Measurements from ENCODE around the gene ZNF273. TPM values are rescaled to one million over a fixed set of nuclear protein-coding genes. Genes with fewer than 3 reads are reported as not detected.
A peak's percentile ranks its signal among the peaks of the same experiment; 100 is the strongest.
"Not testable (repeated sequence)": the region's sequence is repeated elsewhere in the genome, so short reads cannot be mapped to it uniquely, and the experiment has no call there.

ZNF273 gene
- total RNA-seq, 1 experiment from 2014 or later, result 9.6 TPM

DNA sequence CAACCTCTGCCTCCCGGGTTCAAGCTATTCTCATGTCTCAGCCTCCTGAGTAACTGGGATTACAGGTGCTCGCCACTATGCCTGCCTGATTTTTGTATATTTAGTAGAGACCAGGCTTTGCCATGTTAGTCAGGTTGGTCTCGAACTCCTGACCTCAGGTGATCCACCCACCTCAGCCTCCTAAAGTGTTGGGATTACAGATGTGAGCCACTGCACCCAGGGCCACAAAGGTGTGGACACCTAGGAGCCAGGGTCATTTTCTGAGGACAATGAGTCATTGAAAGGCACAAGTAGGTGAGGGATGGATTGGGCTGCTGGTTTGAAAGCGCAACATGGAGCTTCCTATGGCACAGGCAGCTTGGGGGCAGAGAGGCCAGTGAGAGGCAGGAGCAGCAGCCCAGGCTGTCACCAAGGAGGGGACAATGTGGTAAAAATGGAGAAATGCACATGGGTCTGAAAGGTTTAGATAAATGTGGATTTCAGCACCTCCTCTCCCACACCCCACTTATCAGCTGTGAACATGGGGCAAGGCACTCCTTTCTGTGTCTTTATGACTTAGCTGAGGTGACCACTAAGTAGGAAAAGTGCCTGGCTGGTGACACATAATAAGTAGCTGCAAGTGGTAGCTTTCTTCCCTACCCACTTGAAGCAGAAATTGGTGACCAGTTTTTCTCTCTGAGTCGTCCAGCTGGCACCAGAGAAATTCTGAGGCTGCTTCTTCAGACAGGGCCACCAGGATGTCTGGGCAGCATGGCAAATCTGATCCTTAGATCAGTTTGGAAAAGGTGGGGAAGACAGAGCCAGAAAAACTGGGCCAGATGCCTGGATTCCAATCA, 41.8 kb downstream of the ZNF273 start:
- DNase-seq (ENCODE audit: low read depth), result not testable (repeated sequence)

DNA sequence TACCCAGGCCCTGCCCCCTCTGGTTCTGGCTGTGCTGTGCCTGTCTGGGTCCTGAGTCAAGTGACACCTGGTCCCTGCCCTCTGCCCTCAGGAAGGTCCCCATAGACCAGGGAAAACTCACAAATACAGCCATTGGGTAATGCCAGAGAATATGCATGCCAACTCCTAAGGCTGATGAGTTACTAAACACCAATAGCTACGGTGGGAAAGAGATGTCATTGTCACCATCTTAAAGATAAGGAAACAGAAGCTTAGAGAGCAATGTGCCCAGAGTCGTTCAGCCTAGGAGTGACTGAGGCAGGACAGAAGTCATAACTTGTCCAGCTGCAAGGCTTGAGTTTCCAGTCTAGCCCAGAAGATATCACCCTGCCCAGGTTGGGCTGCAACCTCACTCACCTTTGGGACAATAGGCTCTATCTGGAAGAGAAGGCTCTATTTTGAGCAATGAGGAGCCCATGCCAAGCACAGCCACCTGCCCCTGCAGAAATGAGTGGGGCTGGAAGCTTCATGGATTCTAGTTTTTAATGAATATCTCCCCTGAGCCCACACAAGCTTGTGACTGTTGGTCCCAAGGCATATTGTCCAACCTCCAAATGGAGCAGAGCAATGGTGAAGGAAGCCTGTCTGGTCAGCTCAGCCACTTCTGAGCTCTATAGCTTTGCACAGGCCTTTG, 42.6 kb downstream of the ZNF273 start:
- DNase-seq (ENCODE audit: low read depth), result no peak

DNA sequence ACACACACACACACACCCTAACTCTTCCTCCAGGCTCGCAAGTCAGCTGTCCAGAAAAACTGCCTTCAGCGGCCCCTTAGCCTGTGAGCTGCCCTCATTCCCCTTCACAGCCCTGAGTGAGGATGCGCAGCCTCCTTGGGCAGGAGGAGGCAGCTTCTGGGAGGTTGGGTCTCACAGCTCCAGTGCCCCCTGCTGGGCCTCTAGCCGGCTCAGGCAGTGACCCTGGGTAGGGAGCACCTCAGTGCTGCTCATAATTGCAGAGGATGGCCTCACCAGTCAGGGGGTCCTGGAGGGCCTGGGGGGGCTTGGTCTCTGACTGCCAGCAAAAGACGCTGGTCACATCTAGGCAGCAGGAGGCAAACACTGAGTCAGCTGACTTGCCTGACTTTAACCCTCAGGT, 43.7 kb downstream of the ZNF273 start:
- peak; percentile 7 for DNase-seq (ENCODE audit: low read depth)

DNA sequence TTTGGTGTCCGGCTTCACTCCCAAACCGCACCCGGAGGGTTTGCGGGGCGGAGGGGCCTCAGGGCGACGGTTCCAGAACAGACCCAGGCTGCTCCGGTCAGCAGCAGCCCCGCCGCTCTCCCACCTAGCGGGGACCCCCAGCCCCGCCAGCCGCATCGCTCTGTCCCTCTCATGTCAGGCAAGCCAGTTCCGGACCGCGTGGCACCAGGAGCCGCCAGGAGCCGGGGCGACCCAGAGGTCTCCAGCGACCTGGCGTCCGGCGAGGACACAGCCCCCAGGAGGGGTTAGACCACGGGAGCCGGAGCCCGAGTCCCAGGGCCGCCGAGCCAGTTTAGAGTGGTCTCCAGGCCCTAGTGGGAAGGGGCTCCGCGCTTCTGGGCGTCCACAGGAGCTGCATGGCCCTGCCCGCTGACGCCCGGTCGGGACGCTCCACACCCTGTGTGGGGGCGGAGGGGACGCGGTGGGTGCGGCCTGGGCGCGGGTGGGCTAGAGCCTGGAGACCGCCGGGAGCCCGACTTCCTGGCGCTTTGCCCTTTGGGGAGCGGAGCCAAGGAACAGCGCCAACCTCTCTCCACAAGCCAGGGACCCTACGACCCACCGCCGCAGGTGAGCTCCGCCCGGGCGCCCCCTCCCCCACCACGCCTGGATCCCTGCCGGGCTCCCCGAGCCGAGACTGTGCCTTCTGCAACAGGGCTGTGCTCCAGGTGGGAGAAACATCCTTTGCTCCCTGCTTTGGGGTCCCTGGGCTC, 44.4 kb downstream of the ZNF273 start:
- no peak for DNase-seq (ENCODE audit: low read depth)

DNA sequence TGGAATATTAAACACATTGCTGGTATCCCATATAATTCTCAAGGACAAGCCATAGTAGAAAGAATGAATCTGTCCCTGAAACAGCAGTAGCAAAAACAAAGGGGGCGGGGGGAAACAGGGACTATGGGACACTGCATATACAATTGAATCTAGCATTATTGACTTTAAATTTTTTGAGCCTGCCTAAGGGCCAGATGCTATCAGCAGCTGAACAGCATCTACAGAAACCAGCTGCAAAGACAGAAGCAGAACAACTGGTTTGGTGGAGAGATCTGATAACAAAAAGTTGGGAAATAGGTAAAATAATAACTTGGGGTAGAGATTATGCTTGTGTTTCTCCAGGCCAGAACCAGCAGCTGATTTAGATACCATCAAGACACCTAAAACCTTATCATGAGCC, 45.7 kb downstream of the ZNF273 start:
- not testable (repeated sequence) for DNase-seq (ENCODE audit: low read depth)

DNA sequence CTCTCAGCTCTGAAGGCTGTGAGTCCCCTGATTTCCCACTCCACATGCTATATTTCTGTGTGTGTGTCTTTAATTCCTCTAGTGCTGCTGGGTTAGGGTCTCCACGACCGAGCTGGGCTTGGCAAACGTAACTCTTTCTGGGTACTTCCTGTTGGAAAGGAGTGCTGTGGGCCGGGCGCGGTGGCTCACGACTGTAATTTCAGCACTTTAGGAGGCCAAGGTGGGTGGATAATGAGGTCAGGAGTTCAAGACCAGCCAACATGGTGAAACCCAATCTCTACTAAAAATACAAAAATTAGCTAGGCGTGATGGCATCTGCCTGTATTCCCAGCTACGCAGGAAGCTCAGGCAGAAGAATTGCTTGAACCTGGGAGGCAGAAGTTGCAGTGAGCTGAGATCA, 47.6 kb downstream of the ZNF273 start:
- not testable (repeated sequence) for DNase-seq (ENCODE audit: low read depth)

DNA sequence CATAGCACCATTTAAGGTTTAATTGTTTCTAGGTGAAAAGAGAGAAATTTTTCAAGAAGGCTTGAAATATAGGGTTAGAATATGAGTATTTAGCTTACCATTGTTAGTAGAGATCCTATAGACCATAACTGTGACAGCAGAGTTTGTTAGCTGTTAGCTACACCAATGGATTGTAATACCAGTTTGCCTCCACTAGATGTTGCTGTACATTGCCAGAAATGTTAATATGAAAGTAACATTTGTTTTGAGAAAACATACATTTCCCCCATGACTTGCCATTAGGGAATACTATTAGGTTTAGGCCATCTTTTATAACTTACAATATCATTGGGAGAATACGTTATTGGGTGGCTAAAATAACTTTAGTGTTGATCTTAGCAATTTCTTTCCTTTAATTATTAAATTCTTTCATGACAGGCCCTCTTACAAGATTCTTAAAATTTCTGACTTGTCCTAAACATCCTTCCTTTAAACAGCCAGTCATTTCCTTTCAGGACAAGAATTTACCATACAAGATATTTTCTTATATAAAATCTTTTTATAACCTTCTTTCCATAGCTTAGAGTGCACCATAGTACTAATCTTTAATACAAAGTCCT, 48.3 kb downstream of the ZNF273 start:
- peak; percentile 58 for DNase-seq (ENCODE audit: low read depth)

DNA sequence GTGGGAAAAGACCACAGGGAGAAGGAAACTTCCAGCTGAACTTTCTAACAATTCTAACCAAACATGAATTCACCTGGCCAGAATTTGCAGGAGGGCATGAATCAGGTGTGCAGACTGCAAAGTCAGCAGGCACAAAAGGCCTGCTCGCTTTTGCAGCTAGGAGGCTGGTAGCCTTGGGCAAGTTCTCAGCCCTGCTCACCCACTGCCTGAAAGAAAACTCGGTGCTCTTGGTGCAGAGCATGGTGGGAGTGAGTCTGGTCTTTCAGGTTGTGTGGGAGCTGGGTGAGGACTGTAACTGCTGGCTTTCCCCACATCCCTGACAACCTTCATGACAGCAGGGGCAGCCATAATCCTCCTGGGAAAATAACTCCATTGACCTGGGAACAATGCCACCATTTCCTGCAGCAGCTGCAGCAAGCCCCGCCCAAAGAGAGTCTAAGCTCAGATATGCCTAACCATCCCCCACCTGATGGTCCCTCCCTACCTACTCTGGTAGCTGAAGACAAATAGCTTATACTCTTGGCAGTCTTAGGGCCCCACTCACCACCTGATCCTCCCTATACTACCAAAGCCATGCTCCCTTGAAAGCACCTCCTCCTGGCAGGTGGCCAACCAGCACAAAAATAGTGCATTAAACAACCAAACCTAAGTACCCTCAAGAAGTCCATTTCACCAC, 56.1 kb downstream of the ZNF273 start:
- no peak for DNase-seq (ENCODE audit: low read depth)

DNA sequence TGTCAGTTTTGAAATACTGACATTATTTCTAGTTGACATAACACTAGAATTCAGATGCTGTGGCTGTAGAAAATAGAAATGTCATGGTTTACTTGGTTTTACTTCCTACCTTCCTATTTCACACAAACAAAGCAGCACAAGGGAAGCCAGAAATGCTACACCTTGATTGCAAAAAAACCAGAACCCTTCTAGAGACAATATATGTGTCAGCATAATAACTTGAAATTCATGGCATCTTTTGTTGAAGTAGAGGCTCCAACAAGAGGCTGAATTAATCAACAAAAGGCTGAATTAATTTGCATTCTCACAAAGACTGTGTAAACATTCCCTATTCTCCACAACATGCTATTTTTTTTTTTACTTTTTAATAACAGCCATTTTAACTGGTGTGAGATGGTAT, 62.5 kb downstream of the ZNF273 start:
- DNase-seq (ENCODE audit: low read depth), result no peak

DNA sequence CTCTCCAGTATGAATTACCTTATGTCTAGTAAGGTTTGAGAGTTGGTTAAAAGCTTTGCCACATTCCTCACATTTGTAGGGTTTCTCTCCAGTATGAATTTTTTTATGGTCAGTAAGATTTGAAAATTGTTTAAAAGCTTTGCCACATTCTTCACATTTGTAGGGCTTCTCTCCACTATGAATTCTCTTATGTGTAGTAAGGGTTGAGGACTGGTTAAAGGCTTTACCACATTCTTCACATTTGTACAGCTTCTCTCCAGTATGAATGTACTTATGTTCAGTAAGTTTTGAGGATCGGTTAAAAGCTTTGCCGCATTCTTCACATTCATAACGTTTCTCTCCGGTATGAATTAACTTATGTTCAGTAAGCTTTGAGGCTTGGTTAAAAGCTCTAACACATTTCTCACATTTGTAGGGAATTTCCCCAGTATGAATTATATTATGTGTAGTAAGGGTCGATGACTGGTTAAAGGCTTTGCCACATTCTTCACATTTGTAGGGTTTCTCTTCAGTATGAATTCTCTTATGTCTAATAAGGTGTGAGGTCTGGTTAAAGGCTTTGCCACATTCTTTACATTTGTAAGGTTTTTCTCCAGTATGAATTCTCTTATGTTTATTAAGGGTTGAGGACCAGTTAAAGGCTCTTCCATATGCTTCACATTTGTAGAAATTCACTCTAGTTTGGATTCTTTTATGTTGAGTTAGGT, 75.6 kb downstream of the ZNF273 start:
- DNase-seq (ENCODE audit: low read depth), result no peak

Other genes with a start within 250 kb of the ZNF273 start
- 4.8 and 7.3 TPM in 2 replicates for gene ZNF107, start 237.1 kb upstream of the ZNF273 start, total RNA-seq (2014; rRNA removed; shearing (Covaris generic))
- 7.0 and 8.8 TPM in 2 replicates for gene ZNF138, start 108.8 kb upstream of the ZNF273 start, total RNA-seq (2014; rRNA removed; shearing (Covaris generic))
- gene ZNF117, start 87.8 kb downstream of the ZNF273 start, total RNA-seq (2014; rRNA removed; shearing (Covaris generic)), result 2.4 and 3.7 TPM in 2 replicates
- 5.1 and 6.8 TPM in 2 replicates for gene ERV3-1, start 103.4 kb downstream of the ZNF273 start, total RNA-seq (2014; rRNA removed; shearing (Covaris generic))